ENCODE results near the gene TMEM60.
"Not testable (repeated sequence)": the region's sequence is repeated elsewhere in the genome, so short reads cannot be mapped to it uniquely, and the experiment has no call there.

TMEM60 gene

GRCh38 chr7:77808517-77808916 is 10.3 kb upstream of the TMEM60 start:
- DNase-seq = no peak

GRCh38 chr7:77806425-77806824 is 8.2 kb upstream of the TMEM60 start:
- DNase-seq = no peak

DNA sequence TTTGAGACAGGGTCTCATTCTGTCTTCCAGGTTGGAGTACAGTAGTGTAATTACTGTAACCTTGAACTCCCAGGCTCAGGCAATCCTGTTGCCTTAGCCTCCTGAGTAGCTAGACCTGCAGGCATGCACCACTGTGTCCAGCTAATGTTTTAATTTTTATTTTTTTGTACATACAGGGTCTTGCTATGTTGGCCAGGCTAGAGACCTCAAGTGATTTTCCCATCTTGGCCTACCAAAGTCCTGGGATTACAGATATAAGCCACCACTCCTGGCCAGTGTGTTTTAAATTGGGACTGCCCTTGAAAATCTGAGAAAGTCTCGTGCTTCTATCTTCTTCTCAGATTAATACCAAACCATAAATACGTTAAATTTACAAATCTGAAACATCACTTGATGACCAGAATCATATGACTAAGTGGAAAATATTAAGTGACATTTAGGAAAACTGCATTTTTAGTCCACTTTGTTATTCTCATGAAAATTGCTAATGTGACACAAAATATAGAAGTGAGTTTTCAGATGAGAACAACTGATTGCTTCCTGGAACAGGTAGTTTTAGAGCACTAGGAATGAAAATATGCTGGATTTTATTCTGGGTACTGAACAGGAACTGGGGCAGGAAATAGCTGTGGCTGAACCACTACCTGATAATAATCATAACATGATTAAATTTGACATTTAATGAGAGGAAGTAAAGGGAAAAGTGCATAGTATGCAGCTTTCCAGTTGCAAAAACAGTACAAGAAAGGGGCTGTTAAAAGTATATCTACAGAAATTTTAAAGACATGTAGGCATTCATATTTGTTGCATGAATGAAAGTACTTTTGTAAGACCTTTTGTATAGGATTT is 4.5 kb upstream of the TMEM60 start:
- DNase-seq = no peak

GRCh38 chr7:77800730-77801129 is 2.5 kb upstream of the TMEM60 start:
- DNase-seq = no peak

GRCh38 chr7:77800158-77800557 is 1.9 kb upstream of the TMEM60 start:
- DNase-seq = no peak

DNA sequence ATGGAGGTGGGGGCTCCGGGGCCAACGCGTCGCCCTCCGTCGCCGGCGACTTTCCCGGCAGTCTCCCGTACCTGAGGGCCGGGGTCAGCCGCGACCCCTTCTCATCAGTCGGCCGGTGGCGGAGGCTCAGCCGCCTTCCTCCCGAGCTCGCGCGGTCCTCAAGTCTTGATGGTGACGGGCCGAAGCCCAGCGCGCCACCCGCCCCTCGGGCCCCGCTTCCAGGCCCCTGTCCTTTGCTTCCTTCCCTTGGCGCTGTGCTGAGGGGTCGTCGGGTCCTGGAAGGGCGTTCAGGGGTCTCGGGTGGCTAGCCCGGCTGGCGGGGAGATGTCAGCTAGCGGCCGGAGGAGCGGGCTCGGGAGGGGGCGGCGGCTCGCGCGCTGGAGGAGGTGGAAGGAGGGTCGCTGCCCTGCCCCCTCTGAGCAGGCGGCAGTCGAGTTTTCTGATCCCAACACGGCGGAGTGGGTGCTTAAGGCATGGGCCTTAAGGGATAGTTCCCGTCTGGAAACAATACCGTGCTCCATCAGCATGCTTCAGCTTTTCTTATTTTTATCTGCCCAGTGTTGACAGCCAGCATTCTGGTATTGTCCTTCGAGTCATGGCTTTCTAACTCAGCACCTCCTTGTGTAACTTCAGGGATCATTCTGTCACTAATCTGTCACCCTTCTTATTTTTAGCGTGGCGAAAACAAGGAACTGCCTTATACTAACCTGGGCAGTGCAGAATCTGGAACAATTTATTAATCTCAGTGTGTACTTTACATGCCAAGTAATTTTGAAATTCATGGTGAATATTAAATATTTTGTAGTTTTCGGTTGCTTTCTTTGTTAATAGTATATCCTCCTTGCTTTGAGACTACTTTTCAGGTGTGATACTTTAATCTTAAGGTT is 1.1 kb upstream of the TMEM60 start:
- peak; percentile 50 for DNase-seq

GRCh38 chr7:77797734-77798393 is 370 bp downstream of the TMEM60 start:
- DNase-seq = no peak

DNA sequence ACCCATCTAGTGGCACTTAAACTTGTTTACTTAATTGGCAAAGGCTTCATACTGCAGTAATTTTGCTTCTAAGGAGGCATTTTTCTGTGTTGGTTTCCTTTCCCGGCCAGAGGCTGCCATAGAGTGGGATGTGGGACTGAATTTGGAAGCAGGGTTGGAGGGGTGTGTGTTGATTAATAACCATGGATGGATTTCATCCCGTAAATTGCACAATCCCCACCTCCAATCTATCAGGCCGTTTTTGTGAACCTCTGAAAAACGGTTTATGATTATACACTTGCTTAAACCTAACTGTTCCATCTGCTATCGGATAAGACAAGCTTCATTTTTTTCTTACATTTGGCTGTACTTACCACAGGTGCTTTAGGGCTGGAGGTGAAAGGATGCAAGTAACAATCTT is 1.3 kb downstream of the TMEM60 start:
- no peak for DNase-seq

DNA sequence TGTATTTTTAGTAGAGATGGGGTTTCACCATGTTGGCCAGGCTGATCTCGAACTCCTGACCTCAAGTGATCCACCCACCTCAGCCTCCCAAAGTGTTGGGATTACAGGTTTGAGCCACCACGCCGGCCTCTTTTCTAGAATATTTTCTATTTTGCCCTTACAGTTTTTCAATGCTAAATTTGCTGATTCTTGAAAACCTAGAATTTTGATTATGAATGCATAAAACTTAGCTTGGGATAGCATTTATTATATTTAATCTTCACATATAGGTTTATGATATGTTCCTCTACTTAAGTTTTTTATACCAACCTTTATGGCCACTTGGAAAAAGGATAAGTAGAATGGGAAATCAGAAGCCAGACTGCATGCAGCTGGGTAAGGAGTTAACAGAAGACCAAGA is 2.1 kb downstream of the TMEM60 start:
- DNase-seq = no peak

- no peak for DNase-seq
Measured at GRCh38 chr7:77794000-77794399, 4.2 kb downstream of the TMEM60 start.

GRCh38 chr7:77791956-77792355 is 6.3 kb downstream of the TMEM60 start:
- no peak for DNase-seq

- DNase-seq = no peak
Measured at GRCh38 chr7:77791336-77791735, 6.9 kb downstream of the TMEM60 start.

- no peak for DNase-seq
Measured at GRCh38 chr7:77788327-77788902, 9.8 kb downstream of the TMEM60 start.

GRCh38 chr7:77786741-77787140 is 11.5 kb downstream of the TMEM60 start:
- DNase-seq = no peak

DNA sequence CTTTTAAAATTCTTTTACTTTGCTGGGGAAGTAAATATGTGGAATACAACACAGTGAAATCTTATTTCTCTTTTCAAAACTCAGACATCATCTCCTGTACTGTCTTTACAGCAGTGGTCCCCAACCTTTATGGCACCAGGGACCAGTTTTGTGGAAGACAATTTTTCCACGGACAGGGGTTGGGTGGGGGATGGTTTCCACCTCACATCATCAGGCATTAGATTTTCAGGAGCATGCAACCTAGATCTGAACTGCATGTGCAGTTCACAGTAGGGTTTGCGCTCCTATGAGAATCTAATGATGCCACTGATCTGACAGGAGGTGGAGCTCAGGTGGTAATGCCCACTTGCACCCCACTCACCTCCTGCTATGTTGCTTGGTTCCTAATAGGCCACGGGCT is 12.2 kb downstream of the TMEM60 start:
- DNase-seq = no peak

DNA sequence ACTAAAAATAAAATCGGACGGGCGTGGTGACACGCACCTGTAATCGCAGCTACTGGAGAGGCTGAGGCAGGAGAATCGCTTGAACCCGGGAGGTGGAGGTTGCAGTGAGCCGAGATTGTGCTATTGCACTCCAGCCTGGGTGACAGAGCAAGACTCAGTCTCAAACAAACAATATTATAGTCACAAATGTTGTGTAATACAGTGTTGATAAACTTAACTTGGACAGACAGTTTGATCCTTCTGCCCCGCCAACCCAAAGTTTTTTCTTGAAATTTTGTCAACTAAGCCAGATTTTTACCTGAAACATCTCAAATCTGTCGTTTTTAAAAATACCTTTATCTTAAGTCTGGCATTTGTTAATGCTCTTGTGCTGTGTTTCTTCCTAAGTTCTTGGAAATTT is 13.8 kb downstream of the TMEM60 start:
- DNase-seq = not testable (repeated sequence)

DNA sequence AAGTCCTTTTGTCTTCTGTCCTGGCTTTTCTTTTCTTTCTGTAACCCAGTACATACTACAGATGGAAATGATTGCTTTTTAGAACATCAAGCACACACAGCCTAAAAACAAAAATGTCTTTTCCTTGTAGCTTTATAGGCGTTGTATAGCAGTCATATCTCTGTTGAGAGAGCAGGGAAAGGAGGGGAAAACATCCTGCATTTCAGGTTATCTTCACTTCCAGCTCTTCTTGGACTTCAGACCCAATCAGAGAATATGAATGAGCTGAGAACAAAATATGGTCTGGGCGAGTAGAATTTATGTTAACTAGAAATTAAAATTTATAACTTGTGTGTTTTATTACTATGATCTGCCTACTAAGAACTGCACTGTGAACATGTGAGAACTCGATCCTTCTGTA is 14.7 kb downstream of the TMEM60 start:
- no peak for DNase-seq

DNA sequence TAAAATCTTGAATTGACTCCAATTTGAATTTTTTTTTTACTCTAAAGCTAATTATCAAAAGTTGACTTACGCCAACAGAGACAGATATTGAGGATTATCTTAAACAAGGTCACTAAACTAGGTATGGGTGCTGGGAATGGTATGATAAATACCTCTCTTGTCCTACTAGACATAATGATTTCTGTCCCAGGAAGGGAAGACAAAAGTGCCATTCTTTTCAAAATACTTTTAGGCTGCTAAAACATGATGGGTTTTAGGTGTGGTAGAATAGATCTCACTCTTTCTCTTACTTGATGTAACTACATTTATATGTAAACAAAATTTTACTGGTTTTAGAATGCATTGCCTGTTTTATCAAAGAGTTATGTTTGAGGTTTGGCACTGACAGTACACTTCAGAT is 15.1 kb downstream of the TMEM60 start:
- no peak for DNase-seq

DNA sequence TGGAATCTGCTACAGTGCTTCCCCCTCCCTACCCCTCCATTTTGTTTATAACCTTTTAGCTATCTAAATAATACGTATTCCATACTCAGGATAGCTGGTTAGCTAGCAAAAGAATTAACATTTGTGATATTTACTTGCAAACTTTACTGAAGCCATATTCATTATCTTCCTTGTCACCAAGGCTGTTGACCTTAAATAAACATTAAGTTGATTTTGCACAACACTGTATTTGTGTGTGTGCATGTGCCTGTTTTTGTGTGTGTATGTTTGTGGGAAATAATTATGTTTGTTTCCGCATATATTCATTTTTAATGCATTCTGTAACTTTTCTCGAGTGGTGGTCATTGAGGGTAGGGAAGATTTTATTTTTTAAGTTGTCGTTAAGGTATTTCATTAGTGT is 15.9 kb downstream of the TMEM60 start:
- no peak for DNase-seq

DNA sequence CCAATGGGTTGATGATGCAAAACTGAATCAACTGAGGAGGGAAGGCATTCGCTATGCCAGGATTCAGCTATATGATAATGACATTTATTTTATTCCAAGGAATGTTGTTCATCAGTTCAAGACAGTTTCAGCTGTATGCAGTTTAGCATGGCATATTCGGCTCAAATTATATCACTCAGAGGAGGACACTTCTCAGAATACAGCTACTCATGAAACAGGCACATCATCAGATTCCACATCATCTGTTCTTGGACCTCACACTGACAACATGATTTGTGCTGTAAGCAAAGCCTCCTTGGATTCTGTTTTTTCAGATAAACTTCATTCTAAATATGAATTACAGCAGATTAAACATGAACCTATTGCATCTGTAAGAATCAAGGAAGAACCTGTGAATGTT is 19.7 kb downstream of the TMEM60 start:
- DNase-seq = no peak

GRCh38 chr7:77771901-77772300 is 26.3 kb downstream of the TMEM60 start:
- no peak for DNase-seq

GRCh38 chr7:77770316-77770715 is 27.9 kb downstream of the TMEM60 start:
- DNase-seq = no peak

Measured in NCI-H2171 treated with DMSO at 0.1 percent for 48 hours (cell line).